HG02588 (cell line): ENCODE data around the gene ITGB4.
"Not testable (repeated sequence)": the region's sequence is repeated elsewhere in the genome, so short reads cannot be mapped to it uniquely, and the experiment has no call there.

Experiments
- ATAC-seq: cut with Tn5 transposase; IDR thresholded peaks from one replicate; pipeline ENCODE4 v1.9.1; 2021; ENCODE audit warnings: mild to moderate bottlenecking, moderate library complexity; ENCODE audit not compliant: unreplicated experiment

Gene ITGB4

DNA sequence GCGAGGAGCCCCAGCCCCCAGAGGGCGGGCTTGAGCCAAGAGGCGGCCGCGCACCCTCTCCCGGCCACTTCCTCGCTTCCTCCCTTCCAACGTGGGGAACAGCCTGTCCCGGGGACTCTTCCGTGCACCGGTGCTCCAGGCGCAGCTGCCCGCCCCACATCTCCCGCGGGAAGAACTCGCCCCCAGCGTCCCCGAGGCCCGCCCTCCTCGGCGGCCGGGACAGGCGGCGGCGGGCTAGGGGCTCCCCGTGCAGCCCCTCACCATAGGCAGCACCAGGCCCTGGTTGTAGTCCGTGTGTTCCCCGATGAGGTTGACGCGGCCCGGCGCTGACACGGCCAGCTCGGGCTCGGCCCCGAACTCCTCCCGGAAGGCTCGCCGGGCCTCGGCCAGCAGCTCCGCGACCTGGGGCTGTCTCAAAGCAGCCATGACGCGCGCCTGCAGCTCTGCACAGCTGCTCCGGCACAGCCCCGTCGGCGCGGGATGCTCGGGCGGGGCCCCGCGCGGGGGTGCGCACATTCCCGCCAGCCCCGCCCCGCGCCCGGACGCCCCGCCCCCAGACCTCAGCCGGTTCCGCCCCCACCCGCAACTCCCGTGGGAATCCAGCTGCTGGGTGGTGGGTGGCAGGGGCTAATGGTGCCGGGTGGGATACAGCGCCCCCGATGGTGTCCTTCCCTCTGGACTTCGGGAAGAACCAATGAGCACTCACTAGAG, 43.6 kb downstream of the ITGB4 start, which contains the start of gene GALK1:
Gene GALK1 (minus strand): TSS at position 482 of the 711 bp plus-strand sequence. CDS start 56 bp downstream, at position 426.
- ATAC-seq, result peak; percentile 61

- ATAC-seq, result no peak
Measured at GRCh38 chr17:75765981-75766380, 44.7 kb downstream of the ITGB4 start.

GRCh38 chr17:75767881-75768280, 46.6 kb downstream of the ITGB4 start:
- no peak for ATAC-seq

DNA sequence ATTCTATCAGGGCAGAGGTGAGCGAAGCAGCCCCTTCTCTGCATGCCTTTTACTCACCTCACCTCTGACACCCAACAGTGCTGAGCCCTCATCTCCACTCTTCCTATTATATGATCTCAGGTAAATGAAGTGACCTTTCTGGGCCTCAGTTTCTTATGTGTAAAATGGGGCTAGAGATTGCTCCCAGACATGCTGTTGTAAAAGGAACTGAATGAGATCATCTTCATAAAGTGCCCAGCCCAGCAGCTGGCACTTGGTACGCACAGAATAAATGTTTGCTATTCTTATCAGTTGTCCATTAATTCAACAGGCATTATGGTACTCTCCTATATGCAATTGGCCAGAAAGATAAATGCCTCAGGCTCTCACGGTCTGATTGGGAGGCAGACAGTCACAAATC, 48.3 kb downstream of the ITGB4 start:
- no peak for ATAC-seq

- no peak for ATAC-seq
Measured at GRCh38 chr17:75771334-75772281, 50.3 kb downstream of the ITGB4 start.

GRCh38 chr17:75773121-75773807, 52.0 kb downstream of the ITGB4 start:
- no peak for ATAC-seq

DNA sequence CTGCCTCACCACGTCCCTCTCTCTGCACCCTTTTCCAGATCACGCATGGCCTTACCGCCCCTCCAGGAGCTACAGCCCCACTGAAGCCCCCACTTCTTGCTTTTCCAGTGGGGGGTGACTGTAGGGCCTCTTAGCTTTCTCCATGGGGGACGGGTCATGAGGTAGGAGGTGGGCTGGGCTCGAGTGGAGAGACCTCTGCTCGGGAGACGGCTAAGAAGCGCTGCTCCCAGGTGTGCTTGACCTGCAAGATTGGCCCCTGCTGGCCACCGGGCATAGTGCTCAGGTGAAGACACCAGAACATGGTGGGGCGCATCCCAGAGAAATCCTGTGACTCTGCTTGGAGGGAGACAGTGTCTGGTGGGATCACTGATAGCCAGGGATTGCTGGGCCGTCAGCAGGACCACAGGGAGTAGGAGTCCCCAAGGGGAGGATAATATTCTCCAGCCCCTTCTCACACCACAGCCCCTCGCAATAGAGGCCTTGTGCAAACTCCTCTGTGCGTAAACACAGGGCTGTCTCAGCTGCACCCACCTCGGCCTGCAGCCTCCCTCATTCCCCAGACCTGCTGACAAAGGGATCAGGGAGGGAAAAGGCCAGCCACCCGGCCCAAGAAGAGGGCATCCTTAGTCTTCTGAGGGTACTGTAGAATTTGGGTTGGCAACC, 52.7 kb downstream of the ITGB4 start:
- no peak for ATAC-seq

DNA sequence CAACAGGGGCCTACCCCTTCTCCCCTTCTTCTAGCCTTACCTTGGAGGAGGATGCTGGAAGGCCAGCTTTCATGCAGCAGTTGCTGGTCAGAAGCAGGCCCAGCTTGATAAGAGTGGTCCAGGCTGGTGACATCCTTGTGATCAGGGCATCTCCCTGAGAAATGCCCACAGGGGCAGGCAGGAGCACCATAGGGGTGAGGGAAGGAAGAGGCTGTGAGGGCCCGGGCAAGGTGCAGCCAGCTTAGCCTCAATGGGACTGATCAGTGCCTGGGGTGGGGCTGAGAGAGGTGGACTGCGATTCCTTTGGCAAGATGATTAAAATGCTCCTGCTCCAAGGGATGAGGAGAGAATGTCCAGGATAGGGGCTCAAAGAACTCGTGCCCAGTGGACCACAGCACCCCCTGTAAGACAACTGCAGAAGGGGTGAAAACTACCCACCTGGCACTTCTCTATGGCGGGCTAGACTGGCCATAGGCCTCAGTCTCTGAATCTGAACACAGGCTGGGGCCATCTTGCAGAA, 53.3 kb downstream of the ITGB4 start:
- no peak for ATAC-seq

GRCh38 chr17:75774991-75775668, 53.9 kb downstream of the ITGB4 start:
- no peak for ATAC-seq

DNA sequence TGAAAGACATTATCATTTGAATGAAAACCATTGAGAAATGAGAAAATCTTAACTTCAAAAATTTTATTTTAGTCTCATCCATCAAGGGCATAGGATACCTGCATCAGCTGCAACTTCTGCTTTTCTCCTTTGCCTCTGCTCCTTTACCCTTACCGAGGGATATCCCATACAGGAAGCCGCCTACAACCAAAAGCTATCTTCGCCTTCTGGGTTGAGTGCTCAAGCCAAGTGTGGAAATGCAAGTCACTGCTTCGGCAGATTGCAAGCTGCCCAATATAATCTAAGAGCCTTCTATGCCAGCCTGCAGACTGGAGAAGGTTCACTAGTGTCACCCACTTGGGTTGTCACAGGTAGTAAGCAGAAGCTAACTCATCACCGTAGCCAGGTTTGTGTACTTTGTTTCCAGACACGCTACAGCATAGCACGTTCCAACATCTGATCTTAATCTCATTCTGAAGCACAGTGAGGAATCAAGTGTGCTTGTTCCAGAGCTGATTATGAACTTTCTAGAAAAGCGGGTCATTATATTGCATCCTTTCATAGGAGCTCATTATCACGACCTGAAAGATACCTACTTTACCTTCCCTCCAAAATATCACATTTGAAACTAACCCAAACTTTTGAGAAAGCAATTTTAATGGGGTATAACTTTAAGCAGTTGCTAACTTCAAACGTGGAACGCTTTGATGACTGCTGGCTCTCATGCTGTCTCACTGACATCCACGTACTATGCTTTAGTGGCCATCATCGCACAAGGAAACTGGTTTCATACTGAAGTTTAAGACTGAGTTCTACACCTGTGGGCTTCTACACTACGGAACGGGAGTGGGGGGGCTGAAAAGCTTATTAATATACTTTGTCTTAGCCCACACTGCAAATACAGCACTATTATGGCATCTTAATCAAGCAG, 55.4 kb downstream of the ITGB4 start:
- no peak for ATAC-seq

DNA sequence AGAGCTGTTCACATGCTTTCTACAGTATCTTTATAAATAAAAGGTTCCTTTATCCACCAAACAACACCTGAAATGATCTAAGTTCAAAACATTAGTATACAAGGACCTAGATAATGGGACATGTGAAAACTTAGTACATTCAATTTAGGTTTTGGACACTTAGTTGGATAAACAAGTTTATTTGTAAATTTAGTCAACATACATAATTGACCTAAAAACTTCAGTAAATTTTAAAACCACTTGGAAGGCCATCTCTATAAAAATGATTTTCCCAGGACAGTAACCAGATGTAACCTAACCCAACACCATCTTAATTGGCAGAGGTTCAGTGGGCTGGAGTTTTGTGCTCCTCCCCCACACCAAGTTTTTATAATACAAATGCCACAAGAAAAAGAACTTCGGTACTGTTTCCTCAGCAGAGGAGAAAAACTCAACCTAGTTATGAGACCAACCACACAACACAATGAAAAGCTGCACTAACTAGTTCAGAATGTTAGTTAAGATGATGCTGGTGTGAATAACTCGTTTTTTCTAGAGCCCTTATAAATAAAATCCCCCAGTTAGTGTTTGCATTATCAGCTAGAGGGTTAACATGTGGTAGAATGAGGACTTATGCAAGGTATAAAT, 56.1 kb downstream of the ITGB4 start:
- ATAC-seq, result no peak

- not testable (repeated sequence) for ATAC-seq
Measured at GRCh38 chr17:75778066-75778860, 57.0 kb downstream of the ITGB4 start.

DNA sequence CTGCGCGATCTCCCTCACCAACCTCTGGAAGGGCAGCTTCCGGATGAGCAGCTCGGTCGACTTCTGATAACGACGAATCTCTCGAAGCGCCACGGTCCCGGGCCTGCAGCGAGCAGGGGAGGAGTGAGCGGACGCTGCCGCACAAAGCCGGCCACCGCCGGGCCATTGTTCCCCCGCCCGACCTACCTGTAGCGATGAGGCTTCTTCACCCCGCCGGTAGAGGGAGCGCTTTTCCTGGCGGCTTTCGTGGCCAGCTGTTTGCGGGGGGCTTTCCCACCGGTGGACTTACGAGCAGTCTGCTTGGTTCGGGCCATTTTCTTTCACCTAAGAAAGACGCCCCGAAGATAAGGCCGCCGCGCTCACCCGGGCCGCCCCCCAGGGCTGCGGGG, 57.6 kb downstream of the ITGB4 start:
- ATAC-seq, result peak; percentile 13

GRCh38 chr17:75779250-75779986, 58.2 kb downstream of the ITGB4 start:
- peak; percentile 55 for ATAC-seq

- ATAC-seq, result no peak
Measured at GRCh38 chr17:75779987-75780889, 59.0 kb downstream of the ITGB4 start.
